Upper lobe of left lung (tissue), 6 donors: ENCODE data around the gene CEP95. TPM values are rescaled to one million over a fixed set of nuclear protein-coding genes. Genes with fewer than 3 reads are reported as not detected.
"Not testable (repeated sequence)": the region's sequence is repeated elsewhere in the genome, so short reads cannot be mapped to it uniquely, and the experiment has no call there.

Source experiments
- ATAC-seq, 2 donors: fragments of 200-7000 bp; cut with Tn5 transposase; one replicate each; pipeline ENCODE4 v1.9.1; 2022; ENCODE audit warnings: mild to moderate bottlenecking in 2 of 2, moderate library complexity in 2 of 2; ENCODE audit not compliant: low FRiP score in 2 of 2
- DNase-seq, 2 donors: peaks; one replicate each; pipeline ENCODE4 v3.0.0-alpha.2; 2019 to 2020
- H3K27ac ChIP-seq, 4 donors: fragments of 200-600 bp; sonication (generic); one replicate each; pipeline ENCODE4 v1.5.1; 2016 to 2019
- H3K27me3 ChIP-seq, 4 donors: fragments of 200-600 bp; sonication (generic); one replicate each; pipeline ENCODE4 v1.5.1; 2017 to 2019
- H3K36me3 ChIP-seq, 4 donors: fragments of 200-600 bp; sonication (generic); one replicate each; pipeline ENCODE4 v1.5.1; 2016 to 2019
- H3K4me1 ChIP-seq, 4 donors: fragments of 200-600 bp; sonication (generic); one replicate each; pipeline ENCODE4 v1.5.1; 2018 to 2019
- H3K4me3 ChIP-seq, 4 donors: fragments of 200-600 bp; sonication (generic); one replicate each; pipeline ENCODE4 v1.5.1; 2017 to 2019; ENCODE audit warnings: mild to moderate bottlenecking in 2 of 4, moderate library complexity in 1 of 4
- H3K9me3 ChIP-seq, 4 donors: fragments of 200-600 bp; sonication (generic); one replicate each; pipeline ENCODE4 v1.5.1; 2018 to 2019
- EP300 ChIP-seq, 4 donors: sonication (generic); formaldehyde crosslinking; IDR thresholded peaks; one replicate each; pipeline ENCODE4 v1.5.1; 2017; ENCODE audit warnings: antibody characterized with exemption in 4 of 4, control low read depth in 2 of 4
- POLR2A ChIP-seq, 4 donors: fragments of 450-650 bp; IDR thresholded peaks; one replicate each; pipeline ENCODE4 v1.5.1; 2016 to 2017; ENCODE audit warnings: antibody characterized with exemption in 4 of 4, mild to moderate bottlenecking in 2 of 4
- POLR2AphosphoS5 ChIP-seq, 2 donors: sonication (generic); formaldehyde crosslinking; IDR thresholded peaks; one replicate each; pipeline ENCODE4 v1.5.1; 2017; ENCODE audit warnings: antibody characterized with exemption in 2 of 2
- WGBS, 2 donors: methylation state at CpG; one replicate each; pipeline ENCODE4 v1.1.5; 2017 to 2018; 5-methylcytosine and 5-hydroxymethylcytosine counted together
- total RNA-seq, 6 donors: library from RNA; depleted of rRNA in 4 of 6; stranded (reverse); fragments of >200 nt in 4 of 6; gene quantifications; one replicate each; pipeline versions ENCODE4 v1.1.0 to v1.2.1, GENCODE V29; 2016 to 2021
- TF ChIP-seq, protein P1 (sequence below), 6 experiments: fragments of 450-650 bp in 4 of 6; fragments of 200-600 bp in 2 of 6; sonication (generic) in 2 of 6; IDR thresholded peaks; one replicate each; pipeline ENCODE4 v1.5.1; 2016 to 2019; ENCODE audit warnings: antibody characterized with exemption in 6 of 6
- donor health status: DM: no; HTN: no; CAD: no; lungs with moderate emphysema.
- donor health status: DM: no; HTN: yes; CAD: no; lungs with severe emphysema.

The CEP95 gene
- total RNA-seq, 6 donors from 2014 or later: 24.3 to 168 (median 35.7) TPM

- H3K4me3 ChIP-seq: no peak overlapping the region
- DNase-seq (no peak), ATAC-seq (peak; percentile 37 to 53)
- peak in 1 of 2 donors; percentile 16 for TF ChIP-seq POLR2AphosphoS5 (IDR thresholded peaks at IDR 0.05)
- TF ChIP-seq, protein P1, sequence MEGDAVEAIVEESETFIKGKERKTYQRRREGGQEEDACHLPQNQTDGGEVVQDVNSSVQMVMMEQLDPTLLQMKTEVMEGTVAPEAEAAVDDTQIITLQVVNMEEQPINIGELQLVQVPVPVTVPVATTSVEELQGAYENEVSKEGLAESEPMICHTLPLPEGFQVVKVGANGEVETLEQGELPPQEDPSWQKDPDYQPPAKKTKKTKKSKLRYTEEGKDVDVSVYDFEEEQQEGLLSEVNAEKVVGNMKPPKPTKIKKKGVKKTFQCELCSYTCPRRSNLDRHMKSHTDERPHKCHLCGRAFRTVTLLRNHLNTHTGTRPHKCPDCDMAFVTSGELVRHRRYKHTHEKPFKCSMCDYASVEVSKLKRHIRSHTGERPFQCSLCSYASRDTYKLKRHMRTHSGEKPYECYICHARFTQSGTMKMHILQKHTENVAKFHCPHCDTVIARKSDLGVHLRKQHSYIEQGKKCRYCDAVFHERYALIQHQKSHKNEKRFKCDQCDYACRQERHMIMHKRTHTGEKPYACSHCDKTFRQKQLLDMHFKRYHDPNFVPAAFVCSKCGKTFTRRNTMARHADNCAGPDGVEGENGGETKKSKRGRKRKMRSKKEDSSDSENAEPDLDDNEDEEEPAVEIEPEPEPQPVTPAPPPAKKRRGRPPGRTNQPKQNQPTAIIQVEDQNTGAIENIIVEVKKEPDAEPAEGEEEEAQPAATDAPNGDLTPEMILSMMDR (IDR thresholded peaks at IDR 0.05): no peak
- peaks cover 3 to 12% (median 7%) of the 10 kb centered on the region in 4 donors for H3K4me1 ChIP-seq
- H3K36me3 ChIP-seq: peaks cover 9 to 57% (median 35%) of the 10 kb centered on the region in 4 donors
- WGBS, 2 donors: 40 to 48% methylated on average over 3 of the region's 3 CpGs
- no peaks in the 10 kb centered on the region for H3K9me3 ChIP-seq
- H3K27me3 ChIP-seq: no peaks in the 10 kb centered on the region
- H3K27ac ChIP-seq: peak overlapping the region; percentile 18 to 66 (median 36)
Measured at GRCh38 chr17:64572682-64573154, 65.9 kb downstream of the CEP95 start.

- H3K4me3 ChIP-seq: no peak overlapping the region
- H3K27ac ChIP-seq: peak overlapping the region in 3 of 4 donors; percentile 9 to 72 (median 17)
- no peaks in the 10 kb centered on the region for H3K9me3 ChIP-seq
- DNase-seq: no peak
- H3K36me3 ChIP-seq: peaks cover 9 to 60% (median 37%) of the 10 kb centered on the region in 4 donors
- ATAC-seq: no peak
- no peaks in the 10 kb centered on the region for H3K27me3 ChIP-seq
- H3K4me1 ChIP-seq: peaks cover 3 to 12% (median 7%) of the 10 kb centered on the region in 4 donors
- TF ChIP-seq, protein P1 (IDR thresholded peaks at IDR 0.05): no peak
- no peak for TF ChIP-seq POLR2AphosphoS5 (IDR thresholded peaks at IDR 0.05)
- TF ChIP-seq EP300 (IDR thresholded peaks at IDR 0.05): no peak
- TF ChIP-seq POLR2A (IDR thresholded peaks at IDR 0.05): no peak
Measured at GRCh38 chr17:64573214-64573613, 66.4 kb downstream of the CEP95 start.

DNA sequence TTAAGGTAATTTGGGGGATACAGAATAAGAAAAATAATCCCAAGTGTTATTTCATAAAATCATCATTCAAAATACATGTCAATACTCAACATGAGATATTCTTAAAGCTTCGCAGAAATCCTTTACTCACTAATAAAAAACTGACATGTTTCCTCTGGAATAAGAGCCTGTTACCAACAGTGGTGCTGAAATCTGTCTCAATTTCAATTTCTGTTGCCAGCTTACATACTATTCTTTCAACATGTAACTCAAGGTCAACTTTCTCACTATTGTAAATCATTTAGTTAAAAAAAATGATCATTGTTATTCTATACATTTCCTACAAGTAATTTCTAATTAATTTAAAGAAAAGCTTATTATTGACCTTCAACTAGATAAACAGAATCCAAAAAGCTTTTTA, 67.9 kb downstream of the CEP95 start:
- Histone ChIP-seq H3K27me3 (no peaks in the 10 kb centered on the region), H3K27ac (no peak overlapping the region), H3K36me3 (peaks cover 9 to 61% (median 30%) of the 10 kb centered on the region in 4 donors), H3K9me3 (no peaks in the 10 kb centered on the region), H3K4me1 (peaks cover 3 to 12% (median 7%) of the 10 kb centered on the region in 4 donors), H3K4me3 (no peak overlapping the region)
- TF ChIP-seq POLR2AphosphoS5 (IDR thresholded peaks at IDR 0.05) (no peak), POLR2A (IDR thresholded peaks at IDR 0.05) (no peak), EP300 (IDR thresholded peaks at IDR 0.05) (no peak)
- TF ChIP-seq, protein P1 (IDR thresholded peaks at IDR 0.05): no peak
- 82 to 97% methylated on average over 1 of the region's 1 CpG for WGBS, 2 donors
- ATAC-seq: no peak
- DNase-seq: no peak

GRCh38 chr17:64575431-64575830, 68.7 kb downstream of the CEP95 start:
- peaks cover 9 to 61% (median 31%) of the 10 kb centered on the region in 4 donors for H3K36me3 ChIP-seq
- H3K4me3 ChIP-seq: no peak overlapping the region
- H3K27ac ChIP-seq: no peak overlapping the region
- H3K9me3 ChIP-seq: no peaks in the 10 kb centered on the region
- DNase-seq: no peak
- 97 to 98% methylated on average over 3 of the region's 3 CpGs for WGBS, 2 donors
- ATAC-seq: no peak
- H3K27me3 ChIP-seq: no peaks in the 10 kb centered on the region
- TF ChIP-seq EP300 (IDR thresholded peaks at IDR 0.05) (no peak), POLR2A (IDR thresholded peaks at IDR 0.05) (no peak), POLR2AphosphoS5 (IDR thresholded peaks at IDR 0.05) (no peak)
- TF ChIP-seq, protein P1 (IDR thresholded peaks at IDR 0.05): no peak
- H3K4me1 ChIP-seq: peaks cover 3 to 12% (median 7%) of the 10 kb centered on the region in 4 donors

GRCh38 chr17:64577025-64577424, 70.2 kb downstream of the CEP95 start:
- H3K9me3 ChIP-seq, DNase-seq, ATAC-seq, H3K27me3 ChIP-seq, H3K27ac ChIP-seq, H3K4me3 ChIP-seq: not testable (repeated sequence)
- WGBS, 2 donors: 97 to 98% methylated on average over 4 of the region's 4 CpGs
- Histone ChIP-seq H3K36me3 (peaks cover 4 to 59% (median 27%) of the 10 kb centered on the region in 4 donors), H3K4me1 (peaks cover 3 to 12% (median 7%) of the 10 kb centered on the region in 4 donors)
